HCT116 (cell line): ENCODE data around the gene PIGM.

ENCODE experiments used
- EZH2phosphoT487 ChIP-seq: fragments of 200-600 bp; IDR thresholded peaks from 2 replicates; pipeline ENCODE4 v1.6.1; 2018; ENCODE audit warnings: antibody characterized with exemption, borderline replicate concordance
- TF ChIP-seq, protein P1 (sequence below), 3 experiments: fragments of 200-600 bp in 1 of 3; sonication (generic) in 1 of 3; IDR thresholded peaks in 2 of 3; conservative IDR thresholded peaks in 1 of 3; 2 replicates each; pipeline ENCODE4 v1.5.1; 2012 to 2017; ENCODE audit warnings: low read depth in 2 of 3, low read length in 2 of 3, antibody characterized with exemption in 1 of 3, borderline replicate concordance in 1 of 3, control low read depth in 1 of 3, mild to moderate bottlenecking in 1 of 3, mixed read lengths in 1 of 3, mixed run types in 1 of 3, moderate library complexity in 1 of 3; ENCODE audit not compliant: insufficient read depth in 1 of 3
- TF ChIP-seq, protein P2 (sequence below): IDR thresholded peaks from 2 replicates; pipeline ENCODE4 v1.6.1; 2012

DNA sequence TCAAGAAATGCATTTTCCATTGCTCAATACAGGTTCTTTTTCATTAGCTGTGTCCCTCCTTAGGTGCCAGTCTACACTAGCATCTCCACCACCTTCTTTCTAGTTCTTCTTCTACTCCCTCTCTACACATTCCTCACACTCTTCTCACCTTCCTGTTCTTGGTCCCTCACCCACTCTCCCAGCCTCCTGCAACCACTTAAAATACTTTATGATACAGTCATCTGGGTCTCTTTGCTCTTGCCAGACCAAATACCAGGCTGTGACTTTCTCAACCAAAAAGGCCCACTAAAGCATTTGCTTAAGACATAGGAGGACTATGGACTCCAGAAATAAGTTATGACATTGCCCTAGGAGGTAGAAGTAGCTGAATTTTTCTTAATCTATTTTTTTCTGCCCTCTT is 35.1 kb downstream of the PIGM start:
- TF ChIP-seq EZH2phosphoT487 = no peak
- TF ChIP-seq, protein P1, sequence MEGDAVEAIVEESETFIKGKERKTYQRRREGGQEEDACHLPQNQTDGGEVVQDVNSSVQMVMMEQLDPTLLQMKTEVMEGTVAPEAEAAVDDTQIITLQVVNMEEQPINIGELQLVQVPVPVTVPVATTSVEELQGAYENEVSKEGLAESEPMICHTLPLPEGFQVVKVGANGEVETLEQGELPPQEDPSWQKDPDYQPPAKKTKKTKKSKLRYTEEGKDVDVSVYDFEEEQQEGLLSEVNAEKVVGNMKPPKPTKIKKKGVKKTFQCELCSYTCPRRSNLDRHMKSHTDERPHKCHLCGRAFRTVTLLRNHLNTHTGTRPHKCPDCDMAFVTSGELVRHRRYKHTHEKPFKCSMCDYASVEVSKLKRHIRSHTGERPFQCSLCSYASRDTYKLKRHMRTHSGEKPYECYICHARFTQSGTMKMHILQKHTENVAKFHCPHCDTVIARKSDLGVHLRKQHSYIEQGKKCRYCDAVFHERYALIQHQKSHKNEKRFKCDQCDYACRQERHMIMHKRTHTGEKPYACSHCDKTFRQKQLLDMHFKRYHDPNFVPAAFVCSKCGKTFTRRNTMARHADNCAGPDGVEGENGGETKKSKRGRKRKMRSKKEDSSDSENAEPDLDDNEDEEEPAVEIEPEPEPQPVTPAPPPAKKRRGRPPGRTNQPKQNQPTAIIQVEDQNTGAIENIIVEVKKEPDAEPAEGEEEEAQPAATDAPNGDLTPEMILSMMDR (IDR thresholded peaks at IDR 0.05 in 2 of 3, conservative IDR thresholded peaks at IDR 0.05 in 1 of 3; ENCODE audit: borderline replicate concordance in 1 of 3, insufficient read depth in 1 of 3, low read depth in 2 of 3, low read length in 2 of 3) = no peak
- TF ChIP-seq, protein P2, sequence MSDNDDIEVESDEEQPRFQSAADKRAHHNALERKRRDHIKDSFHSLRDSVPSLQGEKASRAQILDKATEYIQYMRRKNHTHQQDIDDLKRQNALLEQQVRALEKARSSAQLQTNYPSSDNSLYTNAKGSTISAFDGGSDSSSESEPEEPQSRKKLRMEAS = no peak
